H9 (cell line): ENCODE measurements around the gene IDUA. TPM values are rescaled to one million over a fixed set of nuclear protein-coding genes. Genes with fewer than 3 reads are reported as not detected.
"Not testable (repeated sequence)": the region's sequence is repeated elsewhere in the genome, so short reads cannot be mapped to it uniquely, and the experiment has no call there.

Experiments
- DNase-seq: peaks from one replicate; pipeline ENCODE4 v3.0.0-alpha.2; 2017
- H2AFZ ChIP-seq: one replicate; pipeline ENCODE4 v1.6.1; 2013; ENCODE audit warnings: mild to moderate bottlenecking, low read length, control low read depth, moderate library complexity
- H2AK5ac ChIP-seq: 2 replicates; pipeline ENCODE4 v1.6.1; 2013; ENCODE audit warnings: low read length, control low read depth, mixed read lengths; ENCODE audit not compliant: insufficient read length
- H2BK120ac ChIP-seq: one replicate; pipeline ENCODE4 v1.6.1; 2013; ENCODE audit warnings: low read depth, mild to moderate bottlenecking, low read length, control low read depth, inconsistent platforms; ENCODE audit not compliant: poor library complexity, severe bottlenecking
- H2BK12ac ChIP-seq: 2 replicates; pipeline ENCODE4 v1.6.1; 2013; ENCODE audit warnings: low read length, control low read depth, mixed read lengths, low read depth; ENCODE audit not compliant: insufficient read length
- H2BK15ac ChIP-seq: 2 replicates; pipeline ENCODE4 v1.6.1; 2013; ENCODE audit warnings: low read depth, low read length, control low read depth
- H2BK20ac ChIP-seq: one replicate; pipeline ENCODE4 v1.6.1; 2013; ENCODE audit warnings: low read depth, mild to moderate bottlenecking, low read length, control low read depth, inconsistent platforms; ENCODE audit not compliant: poor library complexity, severe bottlenecking
- H2BK5ac ChIP-seq: 2 replicates; pipeline ENCODE4 v1.6.1; 2013; ENCODE audit warnings: low read length, control low read depth, mixed read lengths; ENCODE audit not compliant: insufficient read length
- H3K14ac ChIP-seq: 2 replicates; pipeline ENCODE4 v1.6.1; 2013; ENCODE audit warnings: low read length, control low read depth; ENCODE audit not compliant: insufficient read depth
- H3K18ac ChIP-seq: 2 replicates; pipeline ENCODE4 v1.6.1; 2013; ENCODE audit warnings: low read depth, mild to moderate bottlenecking, mixed read lengths, low read length, control low read depth; ENCODE audit not compliant: insufficient read length
- H3K23ac ChIP-seq: 2 replicates; pipeline ENCODE4 v1.6.1; 2013; ENCODE audit warnings: low read length, control low read depth, mixed read lengths, low read depth; ENCODE audit not compliant: insufficient read length
- H3K23me2 ChIP-seq: 2 replicates; pipeline ENCODE4 v1.6.1; 2013; ENCODE audit warnings: low read depth, mild to moderate bottlenecking, mixed read lengths, low read length, control low read depth; ENCODE audit not compliant: insufficient read length, poor library complexity, severe bottlenecking
- H3K27ac ChIP-seq: 2 replicates; pipeline ENCODE4 v1.5.1; 2013; ENCODE audit warnings: low read length, control low read depth, mixed read lengths, low read depth; ENCODE audit not compliant: insufficient read length
- H3K27me3 ChIP-seq: 2 replicates; pipeline ENCODE4 v1.6.1; 2013; ENCODE audit warnings: low read length, control low read depth, inconsistent platforms; ENCODE audit not compliant: insufficient read depth
- H3K4ac ChIP-seq: 2 replicates; pipeline ENCODE4 v1.6.1; 2013; ENCODE audit warnings: low read depth, mild to moderate bottlenecking, control low read depth, inconsistent platforms, low read length, moderate library complexity
- H3K4me1 ChIP-seq: 2 replicates; pipeline ENCODE4 v1.6.1; 2013; ENCODE audit warnings: low read length, control low read depth, inconsistent platforms; ENCODE audit not compliant: insufficient read depth
- H3K4me2 ChIP-seq: 2 replicates; pipeline ENCODE4 v1.6.1; 2013; ENCODE audit warnings: low read length, control low read depth, mixed read lengths; ENCODE audit not compliant: insufficient read length, insufficient read depth
- H3K56ac ChIP-seq: 2 replicates; pipeline ENCODE4 v1.6.1; 2013; ENCODE audit warnings: low read depth, mild to moderate bottlenecking, mixed read lengths, low read length, control low read depth; ENCODE audit not compliant: insufficient read length
- H3K79me1 ChIP-seq: 2 replicates; pipeline ENCODE4 v1.6.1; 2013; ENCODE audit warnings: low read depth, mild to moderate bottlenecking, moderate library complexity, low read length, control low read depth, inconsistent platforms; ENCODE audit not compliant: insufficient read depth, poor library complexity, severe bottlenecking
- H3K79me2 ChIP-seq: 2 replicates; pipeline ENCODE4 v1.6.1; 2013; ENCODE audit warnings: low read length, control low read depth, inconsistent platforms; ENCODE audit not compliant: insufficient read depth
- H3K9ac ChIP-seq: 2 replicates; pipeline ENCODE4 v1.6.1; 2013; ENCODE audit warnings: low read length, control low read depth, mixed read lengths; ENCODE audit not compliant: insufficient read length; ENCODE audit errors: extremely low read depth
- H3K9me3 ChIP-seq: one replicate; pipeline ENCODE4 v1.6.1; 2013; ENCODE audit warnings: low read depth, low read length, inconsistent platforms; ENCODE audit not compliant: control insufficient read depth
- H3T11ph ChIP-seq: one replicate; pipeline ENCODE4 v1.6.1; 2013; ENCODE audit warnings: mild to moderate bottlenecking, low read length, control low read depth, inconsistent platforms
- H4K20me1 ChIP-seq: one replicate; pipeline ENCODE4 v1.6.1; 2013; ENCODE audit not compliant: control insufficient read depth, insufficient read length, insufficient read depth
- H4K5ac ChIP-seq: 2 replicates; pipeline ENCODE4 v1.6.1; 2013; ENCODE audit warnings: low read depth, mild to moderate bottlenecking, mixed read lengths, low read length, control low read depth; ENCODE audit not compliant: insufficient read length
- H4K8ac ChIP-seq: replicated peaks from 2 replicates; pipeline ENCODE4 v1.6.1; 2013; ENCODE audit warnings: low read length, control low read depth, mixed read lengths, low read depth; ENCODE audit not compliant: insufficient read length
- H4K91ac ChIP-seq: 2 replicates; pipeline ENCODE4 v1.6.1; 2013; ENCODE audit warnings: low read depth, mild to moderate bottlenecking, moderate library complexity, mixed read lengths, low read length, control low read depth; ENCODE audit not compliant: insufficient read length
- H3K27ac Mint-ChIP-seq, 3 experiments: 2 replicates in 2 of 3; 3 replicates in 1 of 3; pipeline ENCODE4 v1.8.0; 2020 to 2021; ENCODE audit warnings: mixed read lengths in 3 of 3, mild to moderate bottlenecking in 1 of 3, moderate library complexity in 1 of 3
- H3K27me3 Mint-ChIP-seq: 2 replicates; pipeline ENCODE4 v1.8.0; 2021; ENCODE audit warnings: low read depth, mild to moderate bottlenecking, moderate library complexity, mixed read lengths
- H3K36me3 Mint-ChIP-seq, 3 experiments: 2 replicates in 2 of 3; 3 replicates in 1 of 3; pipeline ENCODE4 v1.8.0; 2020 to 2021; ENCODE audit warnings: low read depth in 3 of 3, mixed read lengths in 3 of 3; ENCODE audit not compliant: insufficient read depth in 1 of 3
- H3K4me1 Mint-ChIP-seq, 2 experiments: 2 replicates each; pipeline ENCODE4 v1.8.0; 2020; ENCODE audit warnings: mixed read lengths in 2 of 2
- H3K4me3 Mint-ChIP-seq, 2 experiments: 2 replicates in 1 of 2; 3 replicates in 1 of 2; pipeline ENCODE4 v1.8.0; 2020 to 2021; ENCODE audit warnings: mild to moderate bottlenecking in 2 of 2, mixed read lengths in 2 of 2, moderate library complexity in 1 of 2
- H3K9me3 Mint-ChIP-seq, 2 experiments: 2 replicates in 1 of 2; 3 replicates in 1 of 2; pipeline ENCODE4 v1.8.0; 2020; ENCODE audit warnings: mild to moderate bottlenecking in 2 of 2, mixed read lengths in 2 of 2, moderate library complexity in 1 of 2
- WGBS: extraction: QIAGEN DNeasy Blood & Tissue Kit; methylation state at CpG from one replicate; pipeline ENCODE4 v1.1.7; 2013; ENCODE audit warnings: missing lambda C conversion rate, low lambda C conversion rate, mixed read lengths; ENCODE audit not compliant: insufficient read length; ENCODE audit errors: extremely low coverage; 5-methylcytosine and 5-hydroxymethylcytosine counted together
- total RNA-seq: library from RNA; stranded (reverse); gene quantifications from 2 replicates; pipeline ENCODE4 v1.2.1, GENCODE V29; 2021
- TF ChIP-seq, protein P1 (sequence below): fragments of 200-600 bp; sonication (generic); conservative IDR thresholded peaks from 3 replicates; pipeline ENCODE4 v1.8.0; 2021; ENCODE audit warnings: antibody characterized with exemption, mild to moderate bottlenecking

Gene IDUA
- total RNA-seq, 1 experiment from 2014 or later, result 14.5 TPM

DNA sequence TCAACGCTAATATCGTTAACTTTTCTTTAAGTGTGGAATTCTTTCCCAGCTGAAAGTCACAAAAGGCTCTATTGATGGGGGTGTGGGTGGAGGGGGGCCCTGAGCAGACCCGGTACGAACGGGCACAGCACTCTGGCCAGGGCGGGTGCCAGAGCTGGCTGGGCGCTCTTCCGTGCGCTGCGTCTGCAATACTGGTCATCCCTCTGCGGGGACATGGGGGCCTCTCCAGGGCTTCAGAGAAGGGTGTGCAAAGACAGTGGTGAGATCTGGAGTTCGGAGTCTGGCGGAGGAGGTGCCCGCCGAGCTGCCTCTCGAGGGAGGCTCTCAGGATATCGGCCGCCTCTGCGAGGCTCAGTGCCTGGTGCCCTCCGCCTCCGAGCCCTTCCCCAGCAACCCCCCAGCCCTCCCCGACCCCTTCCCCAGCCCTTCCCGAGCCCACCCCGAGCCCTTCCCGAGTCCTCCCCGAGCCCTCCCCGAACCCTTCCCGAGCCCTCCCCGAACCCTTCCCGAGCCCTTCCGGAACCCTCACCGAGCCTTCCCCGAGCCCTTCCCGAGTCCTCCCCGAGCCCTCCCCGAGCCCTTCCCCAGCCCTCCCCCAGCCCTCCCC is 58.9 kb downstream of the IDUA start:
- H3K4me3 Mint-ChIP-seq, result peak overlapping the region in 1 of 2 experiments; percentile 32; a peak in 2 of 5 replicates
- Histone ChIP-seq H3K56ac (no peak overlapping the region), H2BK5ac (no peak overlapping the region), H2BK15ac (no peak overlapping the region), H3T11ph (no peak overlapping the region), H4K5ac (no peak overlapping the region), H2BK12ac (no peak overlapping the region), H2AK5ac (no peak overlapping the region), H3K27me3 (no peaks in the 10 kb centered on the region; the same call in 1 of the 2 replicates), H3K4ac (no peak overlapping the region), H3K18ac (no peak overlapping the region), H3K79me1 (no peaks in the 10 kb centered on the region), H2BK20ac (no peak overlapping the region), H2BK120ac (no peak overlapping the region), H3K23ac (no peak overlapping the region), H3K9ac (no peak overlapping the region), H3K79me2 (no peaks in the 10 kb centered on the region), H4K20me1 (no peaks in the 10 kb centered on the region), H4K91ac (no peak overlapping the region), H3K14ac (no peak overlapping the region), H3K23me2 (peaks cover 4% of the 10 kb centered on the region), H3K9me3 (no peaks in the 10 kb centered on the region), H3K4me1 (no peaks in the 10 kb centered on the region; the same call in 1 of the 2 replicates), H4K8ac (no peak overlapping the region), H3K4me2 (no peak overlapping the region), H2AFZ (no peak overlapping the region), H3K27ac (no peak overlapping the region)
- H3K4me1 Mint-ChIP-seq, result peaks cover 6 to 20% of the 10 kb centered on the region in 2 experiments
- H3K36me3 Mint-ChIP-seq, result peaks cover 0 to 2% (median 0%) of the 10 kb centered on the region in 3 experiments; a peak in 2 of 7 replicates
- TF ChIP-seq, protein P1, sequence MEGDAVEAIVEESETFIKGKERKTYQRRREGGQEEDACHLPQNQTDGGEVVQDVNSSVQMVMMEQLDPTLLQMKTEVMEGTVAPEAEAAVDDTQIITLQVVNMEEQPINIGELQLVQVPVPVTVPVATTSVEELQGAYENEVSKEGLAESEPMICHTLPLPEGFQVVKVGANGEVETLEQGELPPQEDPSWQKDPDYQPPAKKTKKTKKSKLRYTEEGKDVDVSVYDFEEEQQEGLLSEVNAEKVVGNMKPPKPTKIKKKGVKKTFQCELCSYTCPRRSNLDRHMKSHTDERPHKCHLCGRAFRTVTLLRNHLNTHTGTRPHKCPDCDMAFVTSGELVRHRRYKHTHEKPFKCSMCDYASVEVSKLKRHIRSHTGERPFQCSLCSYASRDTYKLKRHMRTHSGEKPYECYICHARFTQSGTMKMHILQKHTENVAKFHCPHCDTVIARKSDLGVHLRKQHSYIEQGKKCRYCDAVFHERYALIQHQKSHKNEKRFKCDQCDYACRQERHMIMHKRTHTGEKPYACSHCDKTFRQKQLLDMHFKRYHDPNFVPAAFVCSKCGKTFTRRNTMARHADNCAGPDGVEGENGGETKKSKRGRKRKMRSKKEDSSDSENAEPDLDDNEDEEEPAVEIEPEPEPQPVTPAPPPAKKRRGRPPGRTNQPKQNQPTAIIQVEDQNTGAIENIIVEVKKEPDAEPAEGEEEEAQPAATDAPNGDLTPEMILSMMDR, result no peak
- no peaks in the 10 kb centered on the region; a peak in 3 of 5 replicates for H3K9me3 Mint-ChIP-seq
- no peak for DNase-seq
- H3K27me3 Mint-ChIP-seq, result peaks cover 42% of the 10 kb centered on the region
- peak overlapping the region in 1 of 3 experiments; percentile 28; a peak in 1 of 7 replicates for H3K27ac Mint-ChIP-seq
- no CpG with 5 or more reads among the region's 36 CpGs for WGBS

DNA sequence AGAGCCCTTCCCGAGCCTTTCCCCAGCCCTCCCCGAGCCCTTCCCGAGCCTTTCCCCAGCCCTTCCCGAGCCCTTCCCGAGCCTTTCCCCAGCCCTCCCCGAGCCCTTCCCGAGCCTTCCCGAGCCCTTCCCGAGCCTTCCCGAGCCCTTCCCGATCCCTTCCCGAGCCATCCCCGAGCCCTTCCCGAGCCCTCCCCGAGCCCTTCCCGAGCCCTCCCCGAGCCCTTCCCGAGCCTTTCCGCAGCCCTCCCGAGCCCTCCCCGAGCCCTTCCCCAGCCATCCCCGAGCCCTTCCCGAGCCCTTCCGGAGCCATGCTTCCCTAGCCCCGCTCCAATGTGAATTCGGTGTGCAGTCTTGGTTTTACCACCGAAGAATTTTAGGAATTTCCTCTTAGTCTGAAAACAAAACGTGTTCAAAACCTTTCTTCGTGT is 59.8 kb downstream of the IDUA start:
- not testable (repeated sequence) for H3K9ac ChIP-seq, H3K14ac ChIP-seq, H2BK5ac ChIP-seq, H3K4me2 ChIP-seq, H4K91ac ChIP-seq, H3K23me2 ChIP-seq, H3K27ac Mint-ChIP-seq, H4K5ac ChIP-seq, H3K79me1 ChIP-seq, H3K4ac ChIP-seq, H3K23ac ChIP-seq, H3K18ac ChIP-seq, H2AFZ ChIP-seq, H3K27me3 ChIP-seq, H3K27ac ChIP-seq, H2BK12ac ChIP-seq, H2BK120ac ChIP-seq, H3K4me1 ChIP-seq, H4K8ac ChIP-seq, H2BK15ac ChIP-seq, H3K9me3 Mint-ChIP-seq, H2BK20ac ChIP-seq, H3K79me2 ChIP-seq, H4K20me1 ChIP-seq, H3K9me3 ChIP-seq, H3T11ph ChIP-seq, H3K36me3 Mint-ChIP-seq, H2AK5ac ChIP-seq, H3K56ac ChIP-seq
- Mint-ChIP-seq H3K4me1 (peaks cover 5 to 16% of the 10 kb centered on the region in 2 experiments), H3K4me3 (peak overlapping the region in 1 of 2 experiments; percentile 64; a peak in 2 of 5 replicates), H3K27me3 (peaks cover 49% of the 10 kb centered on the region)
- DNase-seq, result peak; percentile 74
- no CpG with 5 or more reads among the region's 29 CpGs for WGBS
